Activated CD4-positive, alpha-beta memory T cell treated with anti-CD3 and anti-CD28 coated beads, Interleukin-2, amount 10 ng/mL, durations not matched to agents 7 days and 5 days (primary cell): ENCODE data around the gene TOMM70. TPM values are rescaled to one million over a fixed set of nuclear protein-coding genes. Genes with fewer than 3 reads are reported as not detected.

Experiments
- CTCF ChIA-PET: fragments of 350-600 bp; sonication (Branson Sonifier 250); formaldehyde crosslinking; loops from one replicate; lab custom pipeline; 2021; ENCODE audit warnings: antibody characterized with exemption, inconsistent platforms; lab: Charles Lee
- POLR2A ChIA-PET: fragments of 350-600 bp; sonication (Branson Sonifier 250); formaldehyde crosslinking; loops from one replicate; lab custom pipeline; 2021; ENCODE audit warnings: antibody characterized with exemption; lab: Charles Lee
- DNase-seq: peaks from one replicate; pipeline ENCODE4 v3.0.0-alpha.2; 2020
- H3K27ac Mint-ChIP-seq: one replicate; pipeline ENCODE4 v1.8.0; 2021; ENCODE audit warnings: mild to moderate bottlenecking, mixed read lengths
- H3K27me3 Mint-ChIP-seq: one replicate; pipeline ENCODE4 v1.8.0; 2021; ENCODE audit warnings: mixed read lengths
- H3K36me3 Mint-ChIP-seq: one replicate; pipeline ENCODE4 v1.8.0; 2021; ENCODE audit warnings: low read depth, mixed read lengths
- H3K4me1 Mint-ChIP-seq: one replicate; pipeline ENCODE4 v1.8.0; 2021; ENCODE audit warnings: mixed read lengths
- H3K4me3 Mint-ChIP-seq: one replicate; pipeline ENCODE4 v1.8.0; 2021; ENCODE audit warnings: mild to moderate bottlenecking, mixed read lengths
- H3K9me3 Mint-ChIP-seq: one replicate; pipeline ENCODE4 v1.8.0; 2021; ENCODE audit warnings: mixed read lengths
- total RNA-seq, 2 experiments: library from RNA; stranded (reverse); gene quantifications; one replicate each; pipeline ENCODE4 v1.2.3, GENCODE V29; 2021

The TOMM70 gene
- total RNA-seq, 2 experiments from 2014 or later, result 37.4 to 38.8 TPM

- Mint-ChIP-seq H3K36me3 (peaks cover 46% of the 10 kb centered on the region), H3K27ac (no peak overlapping the region), H3K4me3 (no peak overlapping the region), H3K4me1 (peaks cover 2% of the 10 kb centered on the region), H3K9me3 (peaks cover 12% of the 10 kb centered on the region), H3K27me3 (no peaks in the 10 kb centered on the region)
- POLR2A ChIA-PET, result interaction anchor here (1.9 kb wide), 1 partner anchor 15 kb away, joined by 6 read pairs; no protein-coding TSS in a partner anchor
- CTCF ChIA-PET, result no interaction called here
- no peak for DNase-seq
Observed at GRCh38 chr3:100384733-100385525, 16.0 kb downstream of the TOMM70 start.

GRCh38 chr3:100376301-100376700 lies 24.6 kb downstream of the TOMM70 start:
- Mint-ChIP-seq H3K9me3 (no peaks in the 10 kb centered on the region), H3K4me3 (no peak overlapping the region), H3K27ac (no peak overlapping the region), H3K36me3 (peaks cover 56% of the 10 kb centered on the region), H3K27me3 (no peaks in the 10 kb centered on the region), H3K4me1 (no peaks in the 10 kb centered on the region)
- no peak for DNase-seq
- POLR2A ChIA-PET, result interaction anchor here (1.3 kb wide), 1 partner anchor 25 kb away, joined by 3 read pairs; the partner anchor contains the start of genes LNP1 and TOMM70
- CTCF ChIA-PET, result interaction anchor here (0.7 kb wide), 1 partner anchor 10 kb away, joined by 3 read pairs; no protein-coding TSS in a partner anchor

- ChIA-PET POLR2A (interaction anchor here (1.7 kb wide), 1 partner anchor 26 kb away, joined by 5 read pairs; no protein-coding TSS in a partner anchor), CTCF (no interaction called here)
- peaks cover 48% of the 10 kb centered on the region for H3K36me3 Mint-ChIP-seq
Observed at GRCh38 chr3:100374521-100374920, 26.4 kb downstream of the TOMM70 start.

GRCh38 chr3:100370756-100371155 lies 30.1 kb downstream of the TOMM70 start:
- DNase-seq, result no peak
- H3K4me1 Mint-ChIP-seq, result no peaks in the 10 kb centered on the region
- H3K27ac Mint-ChIP-seq, result no peak overlapping the region
- H3K4me3 Mint-ChIP-seq, result no peak overlapping the region
- H3K36me3 Mint-ChIP-seq, result peaks cover 40% of the 10 kb centered on the region
- H3K27me3 Mint-ChIP-seq, result no peaks in the 10 kb centered on the region
- no peaks in the 10 kb centered on the region for H3K9me3 Mint-ChIP-seq
- POLR2A ChIA-PET, result no interaction called here
- CTCF ChIA-PET, result no interaction called here

More at GRCh38 chr3:100374521-100374920, 26.4 kb downstream of the TOMM70 start:
- Mint-ChIP-seq H3K4me3 (no peak overlapping the region), H3K27me3 (no peaks in the 10 kb centered on the region), H3K27ac (no peak overlapping the region), H3K4me1 (no peaks in the 10 kb centered on the region), H3K9me3 (no peaks in the 10 kb centered on the region)
- no peak for DNase-seq

GRCh38 chr3:100368441-100368840 lies 32.4 kb downstream of the TOMM70 start:
- DNase-seq, result no peak
- H3K4me1 Mint-ChIP-seq, result no peaks in the 10 kb centered on the region
- CTCF ChIA-PET, result interaction anchor here (1.3 kb wide), 1 partner anchor 51 kb away, joined by 3 read pairs; no protein-coding TSS in a partner anchor
- H3K36me3 Mint-ChIP-seq, result peaks cover 51% of the 10 kb centered on the region
- no peaks in the 10 kb centered on the region for H3K27me3 Mint-ChIP-seq
- no peak overlapping the region for H3K27ac Mint-ChIP-seq
- H3K9me3 Mint-ChIP-seq, result no peaks in the 10 kb centered on the region
- H3K4me3 Mint-ChIP-seq, result no peak overlapping the region
- POLR2A ChIA-PET, result no interaction called here

- ChIA-PET POLR2A (no interaction called here), CTCF (interaction anchor here (0.7 to 1.3 kb wide), 2 partner anchors 10 to 106 kb away, joined by 3 read pairs; no protein-coding TSS in a partner anchor)
- peaks cover 3% of the 10 kb centered on the region for H3K9me3 Mint-ChIP-seq
- no peaks in the 10 kb centered on the region for H3K4me1 Mint-ChIP-seq
- no peaks in the 10 kb centered on the region for H3K27me3 Mint-ChIP-seq
- no peak overlapping the region for H3K27ac Mint-ChIP-seq
- no peak for DNase-seq
- H3K36me3 Mint-ChIP-seq, result peaks cover 55% of the 10 kb centered on the region
- H3K4me3 Mint-ChIP-seq, result no peak overlapping the region
Observed at GRCh38 chr3:100366424-100366823, 34.5 kb downstream of the TOMM70 start.

- ChIA-PET POLR2A (interaction anchor here (1.3 kb wide), 1 partner anchor 29 kb away, joined by 3 read pairs; no protein-coding TSS in a partner anchor), CTCF (no interaction called here)
- H3K27ac Mint-ChIP-seq, result no peak overlapping the region
- H3K4me3 Mint-ChIP-seq, result no peak overlapping the region
- peaks cover 3% of the 10 kb centered on the region for H3K9me3 Mint-ChIP-seq
- H3K27me3 Mint-ChIP-seq, result no peaks in the 10 kb centered on the region
- no peaks in the 10 kb centered on the region for H3K4me1 Mint-ChIP-seq
- no peak for DNase-seq
- H3K36me3 Mint-ChIP-seq, result peaks cover 56% of the 10 kb centered on the region
Observed at GRCh38 chr3:100364421-100364820, 36.5 kb downstream of the TOMM70 start.

- no peaks in the 10 kb centered on the region for H3K27me3 Mint-ChIP-seq
- ChIA-PET POLR2A (no interaction called here), CTCF (no interaction called here)
- H3K4me3 Mint-ChIP-seq, result no peak overlapping the region
- H3K27ac Mint-ChIP-seq, result no peak overlapping the region
- H3K9me3 Mint-ChIP-seq, result peaks cover 3% of the 10 kb centered on the region
- H3K36me3 Mint-ChIP-seq, result peaks cover 53% of the 10 kb centered on the region
- no peaks in the 10 kb centered on the region for H3K4me1 Mint-ChIP-seq
- no peak for DNase-seq
Observed at GRCh38 chr3:100361897-100362296, 39.0 kb downstream of the TOMM70 start.

- POLR2A ChIA-PET, result interaction anchor here (0.7 to 1.7 kb wide), 2 partner anchors 9 to 40 kb away, joined by 4 to 6 read pairs; partner anchors contain the start of gene TOMM70
- H3K27me3 Mint-ChIP-seq, result no peaks in the 10 kb centered on the region
- peaks cover 3% of the 10 kb centered on the region for H3K9me3 Mint-ChIP-seq
- peaks cover 50% of the 10 kb centered on the region for H3K36me3 Mint-ChIP-seq
- no peaks in the 10 kb centered on the region for H3K4me1 Mint-ChIP-seq
- CTCF ChIA-PET, result interaction anchor here (0.6 kb wide), 1 partner anchor 130 kb away, joined by 5 read pairs; no protein-coding TSS in a partner anchor
- H3K27ac Mint-ChIP-seq, result no peak overlapping the region
- DNase-seq, result no peak
- H3K4me3 Mint-ChIP-seq, result no peak overlapping the region
Observed at GRCh38 chr3:100360757-100361496, 40.0 kb downstream of the TOMM70 start.

- CTCF ChIA-PET, result interaction anchor here (0.5 to 0.8 kb wide), 2 partner anchors 44 to 231 kb away, joined by 3 read pairs; no protein-coding TSS in a partner anchor
- no peaks in the 10 kb centered on the region for H3K27me3 Mint-ChIP-seq
Observed at GRCh38 chr3:100359035-100359434, 41.9 kb downstream of the TOMM70 start.

GRCh38 chr3:100358413-100358812 lies 42.5 kb downstream of the TOMM70 start:
- Mint-ChIP-seq H3K4me3 (no peak overlapping the region), H3K9me3 (peaks cover 3% of the 10 kb centered on the region), H3K36me3 (peaks cover 39% of the 10 kb centered on the region), H3K27me3 (no peaks in the 10 kb centered on the region), H3K27ac (no peak overlapping the region), H3K4me1 (no peaks in the 10 kb centered on the region)
- DNase-seq, result no peak
- ChIA-PET POLR2A (no interaction called here), CTCF (interaction anchor here (0.5 to 0.6 kb wide), 2 partner anchors 44 to 173 kb away, joined by 3 to 5 read pairs; no protein-coding TSS in a partner anchor)

More at GRCh38 chr3:100359035-100359434, 41.9 kb downstream of the TOMM70 start:
- Mint-ChIP-seq H3K36me3 (peaks cover 45% of the 10 kb centered on the region), H3K27ac (no peak overlapping the region), H3K4me3 (no peak overlapping the region), H3K4me1 (no peaks in the 10 kb centered on the region), H3K9me3 (peaks cover 3% of the 10 kb centered on the region)
- POLR2A ChIA-PET, result interaction anchor here (0.9 kb wide), 1 partner anchor 42 kb away, joined by 3 read pairs; the partner anchor contains the start of genes LNP1 and TOMM70
- DNase-seq, result no peak

- Mint-ChIP-seq H3K4me3 (no peak overlapping the region), H3K27me3 (no peaks in the 10 kb centered on the region), H3K36me3 (peaks cover 46% of the 10 kb centered on the region), H3K4me1 (no peaks in the 10 kb centered on the region), H3K27ac (no peak overlapping the region), H3K9me3 (no peaks in the 10 kb centered on the region)
- ChIA-PET POLR2A (interaction anchor here (1.0 to 3.1 kb wide), 3 partner anchors 9 to 47 kb away, joined by 3 to 11 read pairs (median 3); partner anchors contain the start of gene LNP1), CTCF (interaction anchor here (0.8 kb wide), 1 partner anchor 11 kb away, joined by 3 read pairs; no protein-coding TSS in a partner anchor)
- DNase-seq, result no peak
Observed at GRCh38 chr3:100354850-100355249, 46.0 kb downstream of the TOMM70 start.
